Epidermal melanocyte (primary cell): ENCODE measurements around the gene KLHL28.

Experiments
- DNase-seq: peaks from one replicate; pipeline ENCODE4 v3.0.0; 2011; ENCODE audit warnings: low spot score; ENCODE audit not compliant: insufficient read length

Gene KLHL28

GRCh38 chr14:44961554-44962333 lies at the start of gene KLHL28, which contains the start of gene TOGARAM1:
TSS of gene KLHL28 (minus strand) at chr14:44961947. CDS start at chr14:44945928, 16,019 bp downstream.
TSS of gene TOGARAM1 (plus strand) at chr14:44962190. CDS start at chr14:44962422, 232 bp downstream.
- DNase-seq, result peak; percentile 96

- no peak for DNase-seq
Measured at GRCh38 chr14:45003924-45004323, 42.2 kb upstream of the KLHL28 start.

GRCh38 chr14:44995770-44996294 lies 34.1 kb upstream of the KLHL28 start:
- DNase-seq, result no peak

GRCh38 chr14:44995196-44995595 lies 33.4 kb upstream of the KLHL28 start:
- no peak for DNase-seq

- DNase-seq, result no peak
Measured at GRCh38 chr14:44990533-44990932, 28.8 kb upstream of the KLHL28 start.

GRCh38 chr14:44989497-44990440 lies 28.0 kb upstream of the KLHL28 start:
- DNase-seq, result no peak

- DNase-seq, result no peak
Measured at GRCh38 chr14:44988694-44989093, 26.9 kb upstream of the KLHL28 start.

- DNase-seq, result no peak
Measured at GRCh38 chr14:44982594-44982993, 20.8 kb upstream of the KLHL28 start.

GRCh38 chr14:44981198-44981597 lies 19.5 kb upstream of the KLHL28 start:
- no peak for DNase-seq

GRCh38 chr14:44979740-44980356 lies 18.1 kb upstream of the KLHL28 start:
- DNase-seq, result no peak

- no peak for DNase-seq
Measured at GRCh38 chr14:44979273-44979672, 17.5 kb upstream of the KLHL28 start.

GRCh38 chr14:44971459-44971858 lies 9.7 kb upstream of the KLHL28 start:
- no peak for DNase-seq

GRCh38 chr14:44970907-44971306 lies 9.2 kb upstream of the KLHL28 start:
- DNase-seq, result no peak

- DNase-seq, result no peak
Measured at GRCh38 chr14:44968714-44969113, 7.0 kb upstream of the KLHL28 start.

GRCh38 chr14:44966601-44967336 lies 5.0 kb upstream of the KLHL28 start:
- no peak for DNase-seq

GRCh38 chr14:44963775-44964380 lies 2.1 kb upstream of the KLHL28 start:
- DNase-seq, result no peak

- DNase-seq, result no peak
Measured at GRCh38 chr14:44963044-44963528, 1.3 kb upstream of the KLHL28 start.

GRCh38 chr14:44962334-44963043 lies 742 bp upstream of the KLHL28 start:
- no peak for DNase-seq

- DNase-seq, result peak; percentile 36
Measured at GRCh38 chr14:44961151-44961553, 595 bp downstream of the KLHL28 start.

- no peak for DNase-seq
Measured at GRCh38 chr14:44960646-44961045, 1.1 kb downstream of the KLHL28 start.
